Activated B cell treated with CpG ODN at 0.5 μM for 24 hours (primary cell): Measurements from ENCODE around the gene ASB7. TPM values are rescaled to one million over a fixed set of nuclear protein-coding genes. Genes with fewer than 3 reads are reported as not detected.

Experiments used
- ATAC-seq: fragments of 200-7000 bp; cut with Tn5 transposase; one replicate; pipeline ENCODE4 v1.10.0; 2021; ENCODE audit warnings: low read depth, mild to moderate bottlenecking, moderate library complexity
- CTCF ChIA-PET: fragments of 350-600 bp; sonication (Branson Sonifier 250); formaldehyde crosslinking; loops from one replicate; lab custom pipeline; 2021; ENCODE audit warnings: antibody characterized with exemption; lab: Charles Lee
- POLR2A ChIA-PET: fragments of 350-600 bp; sonication (Branson Sonifier 250); formaldehyde crosslinking; loops from one replicate; lab custom pipeline; 2021; ENCODE audit warnings: antibody characterized with exemption; lab: Charles Lee
- DNase-seq: peaks from one replicate; pipeline ENCODE4 v3.0.0; 2022
- H3K27ac Mint-ChIP-seq: one replicate; pipeline ENCODE4 v1.8.0; 2020; ENCODE audit warnings: mixed read lengths
- H3K27me3 Mint-ChIP-seq: one replicate; pipeline ENCODE4 v1.8.0; 2021; ENCODE audit warnings: mixed read lengths
- H3K36me3 Mint-ChIP-seq: one replicate; pipeline ENCODE4 v1.8.0; 2021; ENCODE audit warnings: low read depth, mixed read lengths
- H3K4me1 Mint-ChIP-seq: one replicate; pipeline ENCODE4 v1.8.0; 2021; ENCODE audit warnings: mixed read lengths
- H3K4me3 Mint-ChIP-seq: one replicate; pipeline ENCODE4 v1.8.0; 2020; ENCODE audit warnings: mild to moderate bottlenecking, mixed read lengths
- H3K9me3 Mint-ChIP-seq: one replicate; pipeline ENCODE4 v1.8.0; 2020; ENCODE audit warnings: mixed read lengths
- intact Hi-C: fragments of 100-400 bp; cut with micrococcal nuclease; formaldehyde crosslinking; loops from one replicate; pipeline ENCODE4 v1.15.1; 2024
- total RNA-seq: library from RNA; stranded (reverse); gene quantifications from 2 replicates; pipeline ENCODE4 v1.2.3, GENCODE V29; 2022
- TF ChIP-seq, protein P1 (sequence below): fragments of 200-600 bp; IDR thresholded peaks from one replicate; pipeline ENCODE4 v1.8.0; 2022; ENCODE audit warnings: antibody characterized with exemption, mild to moderate bottlenecking

The ASB7 gene
- total RNA-seq, 1 donor from 2014 or later: 21.3 TPM

DNA sequence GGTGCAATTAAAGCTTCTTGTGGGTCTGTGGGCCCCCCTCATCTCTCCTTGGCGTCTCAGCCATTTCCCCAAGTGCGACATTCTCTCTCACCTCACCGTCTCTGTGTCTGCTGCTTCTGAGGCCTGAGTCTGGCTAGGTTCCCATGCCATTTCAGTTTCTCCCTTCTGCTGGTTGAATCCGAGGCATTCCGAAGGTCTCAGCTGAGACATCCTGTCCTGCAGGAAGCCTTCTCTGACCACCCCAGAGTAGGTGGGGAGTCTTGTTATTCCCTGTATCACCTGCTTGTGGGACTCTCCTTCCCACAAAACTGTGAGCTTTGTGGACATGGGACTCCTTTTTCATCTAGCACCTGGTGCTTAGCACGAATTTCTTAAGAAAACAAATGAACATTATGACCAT is 78.3 kb downstream of the ASB7 start:
- ChIA-PET POLR2A (no interaction called here), CTCF (no interaction called here)
- Mint-ChIP-seq H3K4me3 (no peak overlapping the region), H3K27ac (no peak overlapping the region), H3K27me3 (peaks cover 18% of the 10 kb centered on the region), H3K9me3 (peaks cover 5% of the 10 kb centered on the region), H3K4me1 (no peaks in the 10 kb centered on the region), H3K36me3 (no peaks in the 10 kb centered on the region)
- TF ChIP-seq, protein P1, sequence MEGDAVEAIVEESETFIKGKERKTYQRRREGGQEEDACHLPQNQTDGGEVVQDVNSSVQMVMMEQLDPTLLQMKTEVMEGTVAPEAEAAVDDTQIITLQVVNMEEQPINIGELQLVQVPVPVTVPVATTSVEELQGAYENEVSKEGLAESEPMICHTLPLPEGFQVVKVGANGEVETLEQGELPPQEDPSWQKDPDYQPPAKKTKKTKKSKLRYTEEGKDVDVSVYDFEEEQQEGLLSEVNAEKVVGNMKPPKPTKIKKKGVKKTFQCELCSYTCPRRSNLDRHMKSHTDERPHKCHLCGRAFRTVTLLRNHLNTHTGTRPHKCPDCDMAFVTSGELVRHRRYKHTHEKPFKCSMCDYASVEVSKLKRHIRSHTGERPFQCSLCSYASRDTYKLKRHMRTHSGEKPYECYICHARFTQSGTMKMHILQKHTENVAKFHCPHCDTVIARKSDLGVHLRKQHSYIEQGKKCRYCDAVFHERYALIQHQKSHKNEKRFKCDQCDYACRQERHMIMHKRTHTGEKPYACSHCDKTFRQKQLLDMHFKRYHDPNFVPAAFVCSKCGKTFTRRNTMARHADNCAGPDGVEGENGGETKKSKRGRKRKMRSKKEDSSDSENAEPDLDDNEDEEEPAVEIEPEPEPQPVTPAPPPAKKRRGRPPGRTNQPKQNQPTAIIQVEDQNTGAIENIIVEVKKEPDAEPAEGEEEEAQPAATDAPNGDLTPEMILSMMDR: no peak
- no peak for DNase-seq
- ATAC-seq: no peak
- intact Hi-C loops: no loop called here

DNA sequence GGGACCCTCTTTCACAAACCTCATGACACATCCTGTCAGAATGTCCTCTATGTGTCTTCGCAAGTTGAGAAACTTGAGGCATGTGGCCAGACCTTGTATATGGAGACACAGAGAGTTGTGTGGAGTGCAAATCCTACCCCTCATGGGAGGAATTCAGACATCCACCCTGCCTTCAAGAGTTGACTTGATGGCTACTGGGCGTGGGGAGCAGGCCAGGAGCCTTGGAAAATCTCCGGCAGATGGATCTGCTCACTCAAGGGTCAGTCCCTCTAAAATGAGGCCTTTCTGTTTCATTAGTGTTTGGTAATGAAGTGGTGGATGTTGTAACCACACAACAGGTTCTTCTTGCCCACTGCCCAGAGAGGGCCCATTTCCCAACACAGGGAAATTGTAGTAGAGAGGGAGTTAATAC is 79.0 kb downstream of the ASB7 start:
- Mint-ChIP-seq H3K36me3 (no peaks in the 10 kb centered on the region), H3K9me3 (peaks cover 5% of the 10 kb centered on the region), H3K27ac (no peak overlapping the region), H3K27me3 (peaks cover 18% of the 10 kb centered on the region), H3K4me1 (no peaks in the 10 kb centered on the region), H3K4me3 (no peak overlapping the region)
- ChIA-PET POLR2A (no interaction called here), CTCF (no interaction called here)
- intact Hi-C loops: no loop called here
- TF ChIP-seq, protein P1: no peak
- DNase-seq (no peak), ATAC-seq (no peak)

DNA sequence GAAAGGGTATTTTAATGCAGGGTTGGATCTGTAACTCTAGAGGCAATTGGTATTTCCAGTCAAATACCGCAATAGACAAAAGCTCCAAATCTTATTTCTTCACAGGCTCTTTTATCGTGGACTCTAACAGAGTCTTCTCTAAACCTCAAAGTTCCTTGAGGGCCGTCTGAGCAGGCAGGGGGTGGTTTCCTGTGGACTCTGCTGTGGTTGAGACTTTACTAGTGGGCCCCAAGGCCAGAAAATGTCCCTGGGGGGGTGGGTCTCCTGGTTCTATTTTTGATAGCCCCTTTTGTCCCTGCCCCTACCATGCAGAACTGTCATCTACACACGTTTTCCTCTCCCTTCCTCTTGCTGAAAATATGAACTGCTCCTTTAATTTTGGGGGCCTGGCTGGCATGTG is 80.1 kb downstream of the ASB7 start:
- peaks cover 5% of the 10 kb centered on the region for H3K9me3 Mint-ChIP-seq
- no peak overlapping the region for H3K4me3 Mint-ChIP-seq
- no peaks in the 10 kb centered on the region for H3K36me3 Mint-ChIP-seq
- peaks cover 14% of the 10 kb centered on the region for H3K27me3 Mint-ChIP-seq
- CTCF ChIA-PET: no interaction called here
- ATAC-seq (no peak), DNase-seq (no peak)
- POLR2A ChIA-PET: no interaction called here
- intact Hi-C loops: no loop called here
- H3K27ac Mint-ChIP-seq: no peak overlapping the region
- TF ChIP-seq, protein P1: no peak
- no peaks in the 10 kb centered on the region for H3K4me1 Mint-ChIP-seq

- ATAC-seq (no peak), DNase-seq (no peak)
- H3K9me3 Mint-ChIP-seq: peaks cover 5% of the 10 kb centered on the region
- no peak overlapping the region for H3K4me3 Mint-ChIP-seq
- intact Hi-C loops: no loop called here
- H3K27me3 Mint-ChIP-seq: peaks cover 9% of the 10 kb centered on the region
- CTCF ChIA-PET: no interaction called here
- no peak overlapping the region for H3K27ac Mint-ChIP-seq
- POLR2A ChIA-PET: no interaction called here
- TF ChIP-seq, protein P1: no peak
- H3K36me3 Mint-ChIP-seq: no peaks in the 10 kb centered on the region
- H3K4me1 Mint-ChIP-seq: no peaks in the 10 kb centered on the region
These were observed 81.0 kb downstream of the ASB7 start for GRCh38 chr15:100683434-100683833.

DNA sequence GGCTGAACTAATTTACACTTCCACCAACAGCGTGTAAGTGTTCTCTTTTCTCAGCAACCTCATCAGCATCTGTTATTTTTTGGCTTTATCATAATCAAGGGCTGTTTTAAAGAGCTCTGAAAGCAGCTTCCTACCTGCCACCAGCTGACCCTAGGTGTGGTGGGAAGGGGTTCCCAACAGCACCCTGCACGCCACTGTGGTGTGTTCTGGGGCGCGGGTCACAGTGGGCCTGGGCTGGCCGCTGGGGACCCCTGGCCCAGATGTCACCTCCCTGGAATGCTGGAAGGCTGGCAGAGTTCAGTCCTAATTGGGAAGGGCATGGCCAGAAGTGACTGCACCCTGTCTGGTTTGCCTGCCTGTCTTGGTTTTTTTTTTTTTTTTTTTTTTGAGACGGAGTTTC is 82.2 kb downstream of the ASB7 start:
- ChIA-PET CTCF (no interaction called here), POLR2A (no interaction called here)
- TF ChIP-seq, protein P1: no peak
- Mint-ChIP-seq H3K27me3 (peaks cover 7% of the 10 kb centered on the region), H3K4me1 (no peaks in the 10 kb centered on the region), H3K4me3 (no peak overlapping the region), H3K27ac (no peak overlapping the region), H3K36me3 (no peaks in the 10 kb centered on the region), H3K9me3 (peaks cover 5% of the 10 kb centered on the region)
- no peak for ATAC-seq
- DNase-seq: no peak
- intact Hi-C loops: no loop called here
